Left renal pelvis (tissue), 4 donors: Measurements from ENCODE around the gene MC1R. TPM values are rescaled to one million over a fixed set of nuclear protein-coding genes. Genes with fewer than 3 reads are reported as not detected.

Experiments used
- DNase-seq, 4 donors: peaks; one replicate each; pipeline ENCODE4 v3.0.0-alpha.2; 2013; ENCODE audit warnings: low read depth in 4 of 4, low spot score in 3 of 4
- polyA plus RNA-seq, 4 donors: library from polyadenylated mRNA; unstranded; fragments of 120-200 nt; gene quantifications; one replicate each; pipeline ENCODE4 v1.2.1, GENCODE V29; 2013; ENCODE audit not compliant: insufficient read length in 4 of 4

Gene MC1R
- polyA plus RNA-seq, 4 donors = 2.2 to 8.6 (median 3.0) TPM

- DNase-seq = no peak
Measured at GRCh38 chr16:89895482-89896250, 23.0 kb upstream of the MC1R start.

GRCh38 chr16:89897204-89897603 is 21.5 kb upstream of the MC1R start:
- DNase-seq = no peak

- DNase-seq = no peak
Measured at GRCh38 chr16:89898201-89898967, 20.3 kb upstream of the MC1R start.

- DNase-seq = no peak
Measured at GRCh38 chr16:89899879-89900481, 18.7 kb upstream of the MC1R start.

GRCh38 chr16:89900885-89901284 is 17.8 kb upstream of the MC1R start:
- no peak for DNase-seq

GRCh38 chr16:89902980-89903379 is 15.7 kb upstream of the MC1R start:
- no peak for DNase-seq

GRCh38 chr16:89903908-89904515 is 14.7 kb upstream of the MC1R start:
- no peak for DNase-seq

- no peak for DNase-seq
Measured at GRCh38 chr16:89904606-89905510, 13.8 kb upstream of the MC1R start.

- DNase-seq = no peak
Measured at GRCh38 chr16:89905511-89906139, 13.0 kb upstream of the MC1R start.

GRCh38 chr16:89906140-89907025 is 12.3 kb upstream of the MC1R start:
- DNase-seq = no peak

GRCh38 chr16:89907055-89907814 is 11.4 kb upstream of the MC1R start:
- no peak for DNase-seq

GRCh38 chr16:89908236-89908635 is 10.4 kb upstream of the MC1R start:
- no peak for DNase-seq

- DNase-seq = no peak
Measured at GRCh38 chr16:89909777-89910716, 8.6 kb upstream of the MC1R start.

GRCh38 chr16:89910717-89911354 is 7.8 kb upstream of the MC1R start:
- DNase-seq = no peak

GRCh38 chr16:89911375-89911774 is 7.3 kb upstream of the MC1R start:
- DNase-seq = no peak

- DNase-seq = no peak
Measured at GRCh38 chr16:89912143-89912542, 6.5 kb upstream of the MC1R start.
